HepG2 (cell line): ENCODE results near the gene HHLA2. TPM values are rescaled to one million over a fixed set of nuclear protein-coding genes. Genes with fewer than 3 reads are reported as not detected.

ENCODE experiments used
- CBFB ChIP-seq: sonication (generic); formaldehyde crosslinking; IDR thresholded peaks from 2 replicates; pipeline ENCODE4 v1.4.0; 2020; ENCODE audit warnings: missing genetic modification reagents
- CCAR2 ChIP-seq: fragments of 200-400 bp; formaldehyde crosslinking; optimal IDR thresholded peaks from 2 replicates; pipeline ENCODE3; 2018; ENCODE audit warnings: low read depth, mild to moderate bottlenecking, low read length, moderate library complexity
- CEBPG ChIP-seq: IDR thresholded peaks from 2 replicates; pipeline ENCODE4 v1.6.1; 2016
- EZH2 ChIP-seq: conservative IDR thresholded peaks from 2 replicates; pipeline ENCODE4 v1.6.1; 2012; ENCODE audit warnings: mild to moderate bottlenecking, low read depth, low read length, moderate library complexity
- FOXJ3 ChIP-seq: sonication (generic); formaldehyde crosslinking; IDR thresholded peaks from 2 replicates; pipeline ENCODE4 v1.4.0; 2020; ENCODE audit warnings: missing genetic modification reagents, mild to moderate bottlenecking, borderline replicate concordance
- FOXK1 ChIP-seq: sonication (generic); formaldehyde crosslinking; IDR thresholded peaks from 2 replicates; pipeline ENCODE4 v1.4.0; 2020; ENCODE audit warnings: low read depth, missing genetic modification reagents, borderline replicate concordance
- MAFF ChIP-seq: IDR thresholded peaks from 2 replicates; pipeline ENCODE4 v1.6.1; 2011; ENCODE audit warnings: low read depth, low read length, improper control_type of control experiment
- NCOA5 ChIP-seq: sonication (generic); formaldehyde crosslinking; IDR thresholded peaks from 2 replicates; pipeline ENCODE4 v1.4.0; 2020; ENCODE audit warnings: missing genetic modification reagents
- NFKB2 ChIP-seq: sonication (generic); formaldehyde crosslinking; IDR thresholded peaks from 2 replicates; pipeline ENCODE4 v1.4.0; 2020; ENCODE audit warnings: missing genetic modification reagents, borderline replicate concordance
- NPAS2 ChIP-seq: sonication (generic); formaldehyde crosslinking; IDR thresholded peaks from 2 replicates; pipeline ENCODE4 v1.8.0; 2022; ENCODE audit warnings: mild to moderate bottlenecking, missing genetic modification reagents, borderline replicate concordance
- PAWR ChIP-seq: sonication (generic); formaldehyde crosslinking; IDR thresholded peaks from 2 replicates; pipeline ENCODE4 v1.4.0; 2020; ENCODE audit warnings: missing genetic modification reagents, mild to moderate bottlenecking, borderline replicate concordance
- RARA ChIP-seq: IDR thresholded peaks from 2 replicates; pipeline ENCODE4 v1.6.1; 2016; ENCODE audit warnings: missing genetic modification reagents, missing compliant biosample characterization
- SKI ChIP-seq: fragments of 450-650 bp; IDR thresholded peaks from one replicate; pipeline ENCODE4 v1.6.1; 2018; ENCODE audit warnings: mild to moderate bottlenecking; ENCODE audit not compliant: partially characterized antibody
- SMARCE1 ChIP-seq: fragments of 450-650 bp; IDR thresholded peaks from 2 replicates; pipeline ENCODE4 v1.6.1; 2017; ENCODE audit warnings: borderline replicate concordance
- TBX3 ChIP-seq: fragments of 450-650 bp; IDR thresholded peaks from 2 replicates; pipeline ENCODE4 v1.6.1; 2017; ENCODE audit warnings: antibody characterized with exemption, mild to moderate bottlenecking, inconsistent platforms, borderline replicate concordance
- TCF7L2 ChIP-seq: IDR thresholded peaks from 2 replicates; pipeline ENCODE4 v1.6.1; 2011; ENCODE audit warnings: mild to moderate bottlenecking, low read depth, low read length, moderate library complexity
- ZFP1 ChIP-seq: IDR thresholded peaks from 2 replicates; pipeline ENCODE4 v1.6.1; 2016
- ZFYVE20 ChIP-seq: sonication (generic); formaldehyde crosslinking; IDR thresholded peaks from 2 replicates; pipeline ENCODE4 v1.8.0; 2023; ENCODE audit warnings: low read depth, mild to moderate bottlenecking, moderate library complexity, missing genetic modification reagents, borderline replicate concordance
- ZNF124 ChIP-seq: sonication (generic); formaldehyde crosslinking; IDR thresholded peaks from 2 replicates; pipeline ENCODE4 v1.4.0; 2020; ENCODE audit warnings: missing genetic modification reagents
- ZNF225 ChIP-seq: sonication (generic); formaldehyde crosslinking; IDR thresholded peaks from 2 replicates; pipeline ENCODE4 v1.4.0; 2020; ENCODE audit warnings: mild to moderate bottlenecking, missing genetic modification reagents
- ZNF350 ChIP-seq: sonication (generic); formaldehyde crosslinking; IDR thresholded peaks from 2 replicates; pipeline ENCODE4 v1.4.0; 2020; ENCODE audit warnings: mild to moderate bottlenecking, low read depth, missing genetic modification reagents, borderline replicate concordance
- ZNF383 ChIP-seq: sonication (generic); formaldehyde crosslinking; IDR thresholded peaks from 2 replicates; pipeline ENCODE4 v1.4.0; 2020; ENCODE audit warnings: missing genetic modification reagents, mild to moderate bottlenecking, borderline replicate concordance
- polyA plus RNA-seq, 8 experiments: library from polyadenylated mRNA; depleted of rRNA in 3 of 8; stranded (reverse) in 7 of 8; unstranded in 1 of 8; fragments of >200 nt; fragmentation: Illumina TruSeq in 4 of 8; extraction: Trizol in 4 of 8; gene quantifications; 2 replicates each; pipeline versions ENCODE4 v1.2.1 to v1.2.3, GENCODE V29; 2011 to 2016; ENCODE audit warnings: low read depth in 4 of 8, missing spikeins in 1 of 8, mixed read lengths in 1 of 8; ENCODE audit not compliant: insufficient read depth in 1 of 8
- total RNA-seq, 5 experiments: library from RNA; depleted of rRNA; stranded (reverse); fragments of >200 nt; fragmentation: Illumina TruSeq; extraction: Trizol; gene quantifications; 2 replicates each; pipeline ENCODE4 v1.2.3, GENCODE V29; 2016; ENCODE audit warnings: low read depth in 1 of 5
- TF ChIP-seq, protein P1 (sequence below): IDR thresholded peaks from 2 replicates; pipeline ENCODE4 v1.6.1; 2012; ENCODE audit warnings: low read depth, low read length, improper control_type of control experiment
- TF ChIP-seq, protein P2 (sequence below): IDR thresholded peaks from 2 replicates; pipeline ENCODE4 v1.6.1; 2016
- TF ChIP-seq, protein P3 (sequence below): sonication (generic); formaldehyde crosslinking; IDR thresholded peaks from 2 replicates; pipeline ENCODE4 v1.5.0; 2020; ENCODE audit warnings: mild to moderate bottlenecking, missing genetic modification reagents, moderate library complexity
- TF ChIP-seq, protein P4 (sequence below): sonication (generic); formaldehyde crosslinking; IDR thresholded peaks from 2 replicates; pipeline ENCODE4 v1.4.0; 2020; ENCODE audit warnings: missing genetic modification reagents

HHLA2 gene
- total and polyA plus RNA-seq, 2 of the 13 experiments (the other 11 are each of a cell fraction or from before 2014, with no cell fraction given), result not detected

DNA sequence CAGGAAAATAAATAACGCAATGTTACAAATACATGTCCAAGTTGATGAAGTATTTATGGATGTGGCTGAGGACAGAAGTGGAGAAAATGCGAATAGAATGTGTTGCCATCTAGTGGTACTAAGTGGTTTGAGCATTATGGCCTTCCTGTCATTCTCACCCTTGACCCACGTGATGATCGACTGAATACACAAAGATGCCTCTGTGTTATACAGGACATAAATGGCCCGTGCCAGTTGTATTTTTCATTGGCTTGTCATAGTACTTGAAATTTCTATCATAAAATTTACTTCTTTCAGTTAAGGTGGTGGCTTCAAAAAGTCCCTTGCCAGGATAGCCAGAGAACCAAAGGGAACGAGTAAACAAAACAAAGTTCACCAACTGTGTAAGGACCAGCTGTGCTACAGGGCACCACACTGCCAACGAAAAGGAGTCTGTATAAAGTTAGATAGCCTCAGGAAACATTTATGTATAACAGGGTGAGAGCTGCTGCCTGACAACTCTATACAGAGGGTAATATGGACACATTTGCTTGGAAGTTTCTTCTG, 110.4 kb downstream of the HHLA2 start (continued):
- TF ChIP-seq, protein P1, sequence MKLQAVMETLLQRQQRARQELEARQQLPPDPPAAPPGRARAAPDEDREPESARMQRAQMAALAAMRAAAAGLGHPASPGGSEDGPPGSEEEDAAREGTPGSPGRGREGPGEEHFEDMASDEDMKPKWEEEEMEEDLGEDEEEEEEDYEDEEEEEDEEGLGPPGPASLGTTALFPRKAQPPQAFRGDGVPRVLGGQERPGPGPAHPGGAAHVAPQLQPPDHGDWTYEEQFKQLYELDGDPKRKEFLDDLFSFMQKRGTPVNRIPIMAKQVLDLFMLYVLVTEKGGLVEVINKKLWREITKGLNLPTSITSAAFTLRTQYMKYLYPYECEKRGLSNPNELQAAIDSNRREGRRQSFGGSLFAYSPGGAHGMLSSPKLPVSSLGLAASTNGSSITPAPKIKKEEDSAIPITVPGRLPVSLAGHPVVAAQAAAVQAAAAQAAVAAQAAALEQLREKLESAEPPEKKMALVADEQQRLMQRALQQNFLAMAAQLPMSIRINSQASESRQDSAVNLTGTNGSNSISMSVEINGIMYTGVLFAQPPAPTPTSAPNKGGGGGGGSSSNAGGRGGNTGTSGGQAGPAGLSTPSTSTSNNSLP, result no peak
- no peak for TF ChIP-seq NPAS2 (CRISPR knock-in tag)
- TF ChIP-seq CCAR2, result no peak
- TF ChIP-seq ZNF350 (CRISPR knock-in tag), result no peak
- no peak for TF ChIP-seq ZFYVE20
- TF ChIP-seq, protein P2, sequence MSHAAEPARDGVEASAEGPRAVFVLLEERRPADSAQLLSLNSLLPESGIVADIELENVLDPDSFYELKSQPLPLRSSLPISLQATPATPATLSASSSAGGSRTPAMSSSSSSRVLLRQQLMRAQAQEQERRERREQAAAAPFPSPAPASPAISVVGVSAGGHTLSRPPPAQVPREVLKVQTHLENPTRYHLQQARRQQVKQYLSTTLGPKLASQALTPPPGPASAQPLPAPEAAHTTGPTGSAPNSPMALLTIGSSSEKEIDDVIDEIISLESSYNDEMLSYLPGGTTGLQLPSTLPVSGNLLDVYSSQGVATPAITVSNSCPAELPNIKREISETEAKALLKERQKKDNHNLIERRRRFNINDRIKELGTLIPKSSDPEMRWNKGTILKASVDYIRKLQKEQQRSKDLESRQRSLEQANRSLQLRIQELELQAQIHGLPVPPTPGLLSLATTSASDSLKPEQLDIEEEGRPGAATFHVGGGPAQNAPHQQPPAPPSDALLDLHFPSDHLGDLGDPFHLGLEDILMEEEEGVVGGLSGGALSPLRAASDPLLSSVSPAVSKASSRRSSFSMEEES (CRISPR knock-in tag), result peak; percentile 54; the same call in 1 of the 2 replicates
- TF ChIP-seq CEBPG (CRISPR knock-in tag), result no peak
- TF ChIP-seq FOXK1 (CRISPR knock-in tag), result no peak
- TF ChIP-seq, protein P3, sequence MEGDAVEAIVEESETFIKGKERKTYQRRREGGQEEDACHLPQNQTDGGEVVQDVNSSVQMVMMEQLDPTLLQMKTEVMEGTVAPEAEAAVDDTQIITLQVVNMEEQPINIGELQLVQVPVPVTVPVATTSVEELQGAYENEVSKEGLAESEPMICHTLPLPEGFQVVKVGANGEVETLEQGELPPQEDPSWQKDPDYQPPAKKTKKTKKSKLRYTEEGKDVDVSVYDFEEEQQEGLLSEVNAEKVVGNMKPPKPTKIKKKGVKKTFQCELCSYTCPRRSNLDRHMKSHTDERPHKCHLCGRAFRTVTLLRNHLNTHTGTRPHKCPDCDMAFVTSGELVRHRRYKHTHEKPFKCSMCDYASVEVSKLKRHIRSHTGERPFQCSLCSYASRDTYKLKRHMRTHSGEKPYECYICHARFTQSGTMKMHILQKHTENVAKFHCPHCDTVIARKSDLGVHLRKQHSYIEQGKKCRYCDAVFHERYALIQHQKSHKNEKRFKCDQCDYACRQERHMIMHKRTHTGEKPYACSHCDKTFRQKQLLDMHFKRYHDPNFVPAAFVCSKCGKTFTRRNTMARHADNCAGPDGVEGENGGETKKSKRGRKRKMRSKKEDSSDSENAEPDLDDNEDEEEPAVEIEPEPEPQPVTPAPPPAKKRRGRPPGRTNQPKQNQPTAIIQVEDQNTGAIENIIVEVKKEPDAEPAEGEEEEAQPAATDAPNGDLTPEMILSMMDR (CRISPR knock-in tag), result peak; percentile 82
- no peak for TF ChIP-seq MAFF
- TF ChIP-seq ZFP1, result no peak
- TF ChIP-seq ZNF124, result no peak
- TF ChIP-seq, protein P4, sequence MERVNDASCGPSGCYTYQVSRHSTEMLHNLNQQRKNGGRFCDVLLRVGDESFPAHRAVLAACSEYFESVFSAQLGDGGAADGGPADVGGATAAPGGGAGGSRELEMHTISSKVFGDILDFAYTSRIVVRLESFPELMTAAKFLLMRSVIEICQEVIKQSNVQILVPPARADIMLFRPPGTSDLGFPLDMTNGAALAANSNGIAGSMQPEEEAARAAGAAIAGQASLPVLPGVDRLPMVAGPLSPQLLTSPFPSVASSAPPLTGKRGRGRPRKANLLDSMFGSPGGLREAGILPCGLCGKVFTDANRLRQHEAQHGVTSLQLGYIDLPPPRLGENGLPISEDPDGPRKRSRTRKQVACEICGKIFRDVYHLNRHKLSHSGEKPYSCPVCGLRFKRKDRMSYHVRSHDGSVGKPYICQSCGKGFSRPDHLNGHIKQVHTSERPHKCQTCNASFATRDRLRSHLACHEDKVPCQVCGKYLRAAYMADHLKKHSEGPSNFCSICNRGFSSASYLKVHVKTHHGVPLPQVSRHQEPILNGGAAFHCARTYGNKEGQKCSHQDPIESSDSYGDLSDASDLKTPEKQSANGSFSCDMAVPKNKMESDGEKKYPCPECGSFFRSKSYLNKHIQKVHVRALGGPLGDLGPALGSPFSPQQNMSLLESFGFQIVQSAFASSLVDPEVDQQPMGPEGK (CRISPR knock-in tag), result no peak
- no peak for TF ChIP-seq ZNF383 (CRISPR knock-in tag)
- no peak for TF ChIP-seq FOXJ3 (CRISPR knock-in tag)
- TF ChIP-seq CBFB (CRISPR knock-in tag), result no peak
- TF ChIP-seq ZNF225 (CRISPR knock-in tag), result no peak
- TF ChIP-seq SKI, result no peak
- TF ChIP-seq SMARCE1, result no peak
- TF ChIP-seq TCF7L2, result no peak
- no peak for TF ChIP-seq EZH2
- 0 out of 2 replicates have a peak, but pooled peaks have one; percentile 16 for TF ChIP-seq RARA (CRISPR knock-in tag)
- no peak for TF ChIP-seq NFKB2
- no peak for TF ChIP-seq PAWR (CRISPR knock-in tag)
- TF ChIP-seq NCOA5 (CRISPR knock-in tag), result no peak
- TF ChIP-seq TBX3, result no peak
